Activated T-cell treated with anti-CD3 and anti-CD28 coated beads for 4 hours (primary cell): Measurements from ENCODE around the gene CDC37L1.
"Not testable (repeated sequence)": the region's sequence is repeated elsewhere in the genome, so short reads cannot be mapped to it uniquely, and the experiment has no call there.

Experiments
- DNase-seq: peaks from one replicate; pipeline ENCODE4 v3.0.0-alpha.2; 2020

Gene CDC37L1

GRCh38 chr9:4679268-4680172, at the start of gene CDC37L1:
Gene CDC37L1 (plus strand): TSS chr9:4679569. CDS start chr9:4679768, 199 bp downstream.
- DNase-seq: peak; percentile 99

GRCh38 chr9:4630836-4631235, 48.5 kb upstream of the CDC37L1 start:
- no peak for DNase-seq

- DNase-seq: no peak
Observed at GRCh38 chr9:4638968-4639367, 40.4 kb upstream of the CDC37L1 start.

GRCh38 chr9:4639420-4639819, 39.9 kb upstream of the CDC37L1 start:
- DNase-seq: no peak

- peak; percentile 19 for DNase-seq
Observed at GRCh38 chr9:4640027-4640426, 39.3 kb upstream of the CDC37L1 start.

GRCh38 chr9:4642351-4642750, 37.0 kb upstream of the CDC37L1 start:
- no peak for DNase-seq

GRCh38 chr9:4654084-4654483, 25.3 kb upstream of the CDC37L1 start:
- no peak for DNase-seq

- no peak for DNase-seq
Observed at GRCh38 chr9:4654538-4654937, 24.8 kb upstream of the CDC37L1 start.

GRCh38 chr9:4656196-4656595, 23.2 kb upstream of the CDC37L1 start:
- not testable (repeated sequence) for DNase-seq

GRCh38 chr9:4656621-4657020, 22.7 kb upstream of the CDC37L1 start:
- DNase-seq: no peak

- no peak for DNase-seq
Observed at GRCh38 chr9:4657426-4658159, 21.8 kb upstream of the CDC37L1 start.

- not testable (repeated sequence) for DNase-seq
Observed at GRCh38 chr9:4660665-4661064, 18.7 kb upstream of the CDC37L1 start.

GRCh38 chr9:4661165-4661564, 18.2 kb upstream of the CDC37L1 start:
- no peak for DNase-seq

GRCh38 chr9:4661611-4662010, 17.8 kb upstream of the CDC37L1 start:
- DNase-seq: no peak

GRCh38 chr9:4662108-4662988, 17.0 kb upstream of the CDC37L1 start, which contains the start of gene PLPP6:
Gene PLPP6 (plus strand): TSS chr9:4662294. CDS start chr9:4662376, 82 bp downstream.
- peak; percentile 59 for DNase-seq

GRCh38 chr9:4662989-4663792, 16.2 kb upstream of the CDC37L1 start:
- DNase-seq: no peak

- no peak for DNase-seq
Observed at GRCh38 chr9:4663956-4664355, 15.4 kb upstream of the CDC37L1 start.

- no peak for DNase-seq
Observed at GRCh38 chr9:4665357-4665756, 14.0 kb upstream of the CDC37L1 start.

- DNase-seq: peak; percentile 13
Observed at GRCh38 chr9:4666042-4666699, 13.2 kb upstream of the CDC37L1 start, which contains the start of gene SPATA6L. Gene SPATA6L (minus strand): TSS chr9:4666480. CDS start chr9:4666250, 230 bp downstream.

GRCh38 chr9:4667681-4668080, 11.7 kb upstream of the CDC37L1 start:
- no peak for DNase-seq

GRCh38 chr9:4668604-4669003, 10.8 kb upstream of the CDC37L1 start:
- DNase-seq: no peak
